HG03460 (cell line): ENCODE measurements around the gene CDK5RAP2.
"Not testable (repeated sequence)": the region's sequence is repeated elsewhere in the genome, so short reads cannot be mapped to it uniquely, and the experiment has no call there.

Experiments used
- ATAC-seq: cut with Tn5 transposase; IDR thresholded peaks from one replicate; pipeline ENCODE4 v1.9.1; 2021; ENCODE audit not compliant: unreplicated experiment

CDK5RAP2 gene

GRCh38 chr9:120592210-120592609 is 12.2 kb upstream of the CDK5RAP2 start:
- no peak for ATAC-seq

GRCh38 chr9:120587328-120587727 is 7.4 kb upstream of the CDK5RAP2 start:
- no peak for ATAC-seq

- ATAC-seq, result peak; percentile 45
Measured at GRCh38 chr9:120583958-120584369, 4.0 kb upstream of the CDK5RAP2 start.

GRCh38 chr9:120579139-120580050 is 572 bp downstream of the CDK5RAP2 start:
- ATAC-seq, result peak; percentile 26

- no peak for ATAC-seq
Measured at GRCh38 chr9:120574473-120574872, 5.5 kb downstream of the CDK5RAP2 start.

GRCh38 chr9:120572472-120572871 is 7.5 kb downstream of the CDK5RAP2 start:
- no peak for ATAC-seq

- ATAC-seq, result no peak
Measured at GRCh38 chr9:120571443-120572257, 8.3 kb downstream of the CDK5RAP2 start.

GRCh38 chr9:120570296-120570695 is 9.7 kb downstream of the CDK5RAP2 start:
- no peak for ATAC-seq

- no peak for ATAC-seq
Measured at GRCh38 chr9:120569556-120569955, 10.4 kb downstream of the CDK5RAP2 start.

- ATAC-seq, result no peak
Measured at GRCh38 chr9:120568816-120569215, 11.2 kb downstream of the CDK5RAP2 start.

GRCh38 chr9:120567874-120568273 is 12.1 kb downstream of the CDK5RAP2 start:
- no peak for ATAC-seq

- ATAC-seq, result no peak
Measured at GRCh38 chr9:120567081-120567480, 12.9 kb downstream of the CDK5RAP2 start.

- no peak for ATAC-seq
Measured at GRCh38 chr9:120564589-120564988, 15.4 kb downstream of the CDK5RAP2 start.

GRCh38 chr9:120562861-120563443 is 17.0 kb downstream of the CDK5RAP2 start:
- ATAC-seq, result no peak

GRCh38 chr9:120561709-120562108 is 18.3 kb downstream of the CDK5RAP2 start:
- no peak for ATAC-seq

GRCh38 chr9:120559546-120559945 is 20.4 kb downstream of the CDK5RAP2 start:
- no peak for ATAC-seq

GRCh38 chr9:120558454-120558853 is 21.5 kb downstream of the CDK5RAP2 start:
- ATAC-seq, result no peak

GRCh38 chr9:120557205-120557604 is 22.8 kb downstream of the CDK5RAP2 start:
- no peak for ATAC-seq

GRCh38 chr9:120556775-120557174 is 23.2 kb downstream of the CDK5RAP2 start:
- ATAC-seq, result no peak

GRCh38 chr9:120555839-120556238 is 24.1 kb downstream of the CDK5RAP2 start:
- ATAC-seq, result no peak

GRCh38 chr9:120552210-120552704 is 27.7 kb downstream of the CDK5RAP2 start:
- ATAC-seq, result not testable (repeated sequence)
